GM15510 (cell line): ENCODE measurements around the gene SNAPC1.

Experiments
- POLR2A ChIP-seq: IDR thresholded peaks from 3 replicates; pipeline ENCODE4 v1.6.1; 2011; ENCODE audit warnings: borderline replicate concordance; ENCODE audit not compliant: insufficient read length; ENCODE audit errors: extremely low read depth

The SNAPC1 gene

GRCh38 chr14:61836807-61837206, 74.6 kb downstream of the SNAPC1 start:
- TF ChIP-seq POLR2A, result no peak

- no peak for TF ChIP-seq POLR2A
Observed at GRCh38 chr14:61837336-61838229, 75.4 kb downstream of the SNAPC1 start.

DNA sequence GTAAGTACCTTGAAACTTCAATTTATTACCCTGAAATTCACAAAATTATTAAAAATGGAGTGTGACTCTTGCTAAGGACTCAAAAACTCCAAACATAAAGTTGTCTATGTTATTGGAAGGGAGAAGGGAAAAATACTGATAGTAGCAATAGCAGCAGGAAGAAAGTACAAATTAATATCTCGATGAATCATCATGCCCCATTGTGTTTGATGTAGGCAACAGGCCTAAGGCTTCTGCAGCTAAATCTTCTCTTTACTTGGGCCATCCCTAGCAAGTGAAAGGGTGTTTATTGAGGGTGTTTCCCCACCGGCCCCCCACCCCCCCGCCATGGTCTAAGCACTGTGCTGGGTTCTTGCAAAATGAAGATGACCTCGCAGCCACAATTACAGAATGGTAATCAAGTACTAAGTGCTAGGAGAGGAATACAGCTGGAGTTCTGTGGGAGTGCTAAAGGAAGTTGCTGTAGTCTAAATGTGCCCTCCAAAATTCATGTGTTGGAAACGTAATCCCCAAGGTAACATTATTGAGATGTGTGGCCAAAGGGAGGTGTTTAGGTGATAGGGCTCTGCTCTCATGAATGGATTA, 76.5 kb downstream of the SNAPC1 start:
- TF ChIP-seq POLR2A, result no peak

GRCh38 chr14:61839507-61839906, 77.3 kb downstream of the SNAPC1 start:
- no peak for TF ChIP-seq POLR2A

DNA sequence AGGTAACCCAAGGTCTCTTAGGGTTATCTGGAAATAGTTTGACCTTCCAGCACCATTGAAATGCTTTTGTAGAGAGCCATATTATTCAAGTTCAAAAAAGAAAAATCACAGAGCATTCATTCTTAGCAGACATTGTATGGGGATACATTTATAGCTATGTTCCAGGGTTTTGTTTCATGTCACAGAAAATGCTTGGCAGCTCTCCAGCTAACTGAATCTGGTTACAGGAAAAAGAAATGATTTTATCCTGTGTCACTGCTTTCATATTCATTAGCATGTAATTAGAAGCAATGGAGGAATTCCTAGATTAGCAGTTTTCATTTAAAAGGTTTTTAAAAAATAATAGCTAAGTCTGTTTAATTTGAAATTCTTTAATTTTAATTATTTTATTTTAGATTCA, 78.9 kb downstream of the SNAPC1 start:
- no peak for TF ChIP-seq POLR2A
